ENCODE results near the gene HRCT1.
"Not testable (repeated sequence)": the region's sequence is repeated elsewhere in the genome, so short reads cannot be mapped to it uniquely, and the experiment has no call there.

- not testable (repeated sequence) for TF ChIP-seq CTCF (IDR thresholded peaks at IDR 0.05 in 2 of 3, conservative IDR thresholded peaks at IDR 0.05 in 1 of 3; ENCODE audit: borderline replicate concordance in 1 of 3, insufficient read depth in 1 of 3, low read depth in 2 of 3, low read length in 2 of 3); ATF3 (IDR thresholded peaks at IDR 0.05); ZBTB33 (IDR thresholded peaks at IDR 0.05; ENCODE audit: extremely low read depth, insufficient replicate concordance, low read length); EZH2 (IDR thresholded peaks at IDR 0.05); ZNF274 (IDR thresholded peaks at IDR 0.05; ENCODE audit: low read depth, low read length); POLR2AphosphoS5 (IDR thresholded peaks at IDR 0.05; ENCODE audit: low read depth, low read length)
Observed at GRCh38 chr9:35934069-35934468, 28.1 kb downstream of the HRCT1 start.

Measured in HCT116 (cell line).